ENCODE results near the gene SRRT.

Gene SRRT

GRCh38 chr7:100878013-100878412 lies 3.1 kb downstream of the SRRT start:
- Histone ChIP-seq H2AFZ (no peak overlapping the region), H3K4me1 (peaks cover 16% of the 10 kb centered on the region), H3K36me3 (ENCODE audit: control insufficient read depth, insufficient read depth, low read length) (no peaks in the 10 kb centered on the region), H3K9me3 (ENCODE audit: control insufficient read depth, low read length) (no peaks in the 10 kb centered on the region), H3K27me3 (ENCODE audit: control insufficient read depth, insufficient read depth, low read length) (no peaks in the 10 kb centered on the region), H3K4me3 (ENCODE audit: low read depth, low read length) (no peak overlapping the region), H3K4me2 (ENCODE audit: low read length) (no peak overlapping the region), H3K79me2 (peaks cover 40% of the 10 kb centered on the region), H3K9ac (no peak overlapping the region), H3K27ac (no peak overlapping the region)
- TF ChIP-seq CTCF (IDR thresholded peaks at IDR 0.05): no peak

GRCh38 chr7:100878685-100879084 lies 3.8 kb downstream of the SRRT start:
- no peak overlapping the region for H2AFZ ChIP-seq
- no peak overlapping the region for H3K9ac ChIP-seq
- H3K4me2 ChIP-seq (ENCODE audit: low read length): no peak overlapping the region
- H3K79me2 ChIP-seq: peaks cover 40% of the 10 kb centered on the region
- H3K9me3 ChIP-seq (ENCODE audit: control insufficient read depth, low read length): no peaks in the 10 kb centered on the region
- no peaks in the 10 kb centered on the region for H3K36me3 ChIP-seq (ENCODE audit: control insufficient read depth, insufficient read depth, low read length)
- peaks cover 16% of the 10 kb centered on the region for H3K4me1 ChIP-seq
- H3K27me3 ChIP-seq (ENCODE audit: control insufficient read depth, insufficient read depth, low read length): no peaks in the 10 kb centered on the region
- H3K27ac ChIP-seq: no peak overlapping the region
- no peak overlapping the region for H3K4me3 ChIP-seq (ENCODE audit: low read depth, low read length)
- TF ChIP-seq CTCF (IDR thresholded peaks at IDR 0.05): no peak

GRCh38 chr7:100879685-100880261 lies 4.9 kb downstream of the SRRT start:
- H3K9ac ChIP-seq: no peak overlapping the region
- H3K4me2 ChIP-seq (ENCODE audit: low read length): no peak overlapping the region
- no peaks in the 10 kb centered on the region for H3K27me3 ChIP-seq (ENCODE audit: control insufficient read depth, insufficient read depth, low read length)
- H3K9me3 ChIP-seq (ENCODE audit: control insufficient read depth, low read length): no peaks in the 10 kb centered on the region
- peaks cover 42% of the 10 kb centered on the region for H3K79me2 ChIP-seq
- H3K36me3 ChIP-seq (ENCODE audit: control insufficient read depth, insufficient read depth, low read length): no peaks in the 10 kb centered on the region
- no peak overlapping the region for H3K4me3 ChIP-seq (ENCODE audit: low read depth, low read length)
- H3K4me1 ChIP-seq: peaks cover 12% of the 10 kb centered on the region
- H3K27ac ChIP-seq: no peak overlapping the region
- no peak for TF ChIP-seq CTCF (IDR thresholded peaks at IDR 0.05)
- H2AFZ ChIP-seq: no peak overlapping the region

- no peak overlapping the region for H2AFZ ChIP-seq
- TF ChIP-seq CTCF (IDR thresholded peaks at IDR 0.05): no peak
- no peaks in the 10 kb centered on the region for H3K9me3 ChIP-seq (ENCODE audit: control insufficient read depth, low read length)
- peaks cover 11% of the 10 kb centered on the region for H3K4me1 ChIP-seq
- peaks cover 39% of the 10 kb centered on the region for H3K79me2 ChIP-seq
- H3K4me3 ChIP-seq (ENCODE audit: low read depth, low read length): no peak overlapping the region
- no peak overlapping the region for H3K9ac ChIP-seq
- no peak overlapping the region for H3K27ac ChIP-seq
- H3K4me2 ChIP-seq (ENCODE audit: low read length): no peak overlapping the region
- H3K36me3 ChIP-seq (ENCODE audit: control insufficient read depth, insufficient read depth, low read length): no peaks in the 10 kb centered on the region
- no peaks in the 10 kb centered on the region for H3K27me3 ChIP-seq (ENCODE audit: control insufficient read depth, insufficient read depth, low read length)
Measured at GRCh38 chr7:100880645-100881044, 5.7 kb downstream of the SRRT start.

GRCh38 chr7:100881136-100881535 lies 6.2 kb downstream of the SRRT start:
- Histone ChIP-seq H3K27ac (no peak overlapping the region), H3K4me1 (peaks cover 6% of the 10 kb centered on the region), H3K36me3 (ENCODE audit: control insufficient read depth, insufficient read depth, low read length) (no peaks in the 10 kb centered on the region), H2AFZ (no peak overlapping the region), H3K79me2 (peaks cover 34% of the 10 kb centered on the region), H3K4me2 (ENCODE audit: low read length) (no peak overlapping the region), H3K9me3 (ENCODE audit: control insufficient read depth, low read length) (no peaks in the 10 kb centered on the region), H3K9ac (no peak overlapping the region), H3K27me3 (ENCODE audit: control insufficient read depth, insufficient read depth, low read length) (no peaks in the 10 kb centered on the region), H3K4me3 (ENCODE audit: low read depth, low read length) (no peak overlapping the region)
- TF ChIP-seq CTCF (IDR thresholded peaks at IDR 0.05): no peak

All from parathyroid adenoma (tissue), 2 donors.